Measurements from ENCODE around the gene CHST14.

DNA sequence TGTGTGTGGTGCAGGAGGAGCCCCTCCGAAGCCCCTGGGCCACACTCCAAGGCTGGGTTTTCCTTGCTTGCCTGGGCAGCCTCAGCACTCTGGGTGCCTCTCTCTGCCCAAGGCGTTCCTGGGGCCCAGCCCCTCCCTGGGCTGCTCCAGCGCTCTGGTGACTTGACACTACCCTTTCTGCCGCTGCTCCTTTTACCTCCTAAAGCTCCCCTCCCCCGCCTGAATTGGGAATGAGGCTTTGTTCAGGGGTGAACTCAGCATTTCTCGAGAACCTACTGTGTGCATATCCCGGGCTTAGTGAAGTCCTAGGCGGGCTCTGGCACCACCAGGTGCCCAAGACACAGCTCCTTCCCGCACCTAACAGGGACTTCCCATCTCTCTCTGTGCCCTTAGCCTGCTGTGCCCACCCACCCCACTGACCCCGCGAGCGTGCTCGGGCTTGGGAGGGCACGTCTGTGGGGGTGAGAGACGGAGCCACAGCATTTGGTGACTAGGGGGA is 31.3 kb upstream of the CHST14 start:
- TF ChIP-seq POLR2A (IDR thresholded peaks at IDR 0.05; ENCODE audit: low read depth, low read length) = no peak
- TF ChIP-seq POLR2AphosphoS5 (IDR thresholded peaks at IDR 0.05; ENCODE audit: low read depth, low read length) = no peak
- TF ChIP-seq TAF1 (IDR thresholded peaks at IDR 0.05; ENCODE audit: low read depth, low read length) = no peak
- no peak for TF ChIP-seq POU2F2 (IDR thresholded peaks at IDR 0.05; ENCODE audit: low read depth, low read length)
- no peak for TF ChIP-seq PAX5 (IDR thresholded peaks at IDR 0.05; ENCODE audit: insufficient read depth, low read length, severe bottlenecking)
